HL-60 (cell line): ENCODE results near the gene CTRB2.
A peak's percentile ranks its signal among the peaks of the same experiment; 100 is the strongest.

Source experiments
- DNase-seq, 2 experiments: peaks; one replicate each; pipeline ENCODE4 v3.0.0-alpha.2; 2010 to 2020; ENCODE audit warnings: low read depth in 1 of 2, low spot score in 1 of 2
- H3K27ac ChIP-seq: fragments of 250-450 bp; sonication (Bioruptor Pico); replicated peaks from 2 replicates; pipeline ENCODE4 v1.5.1; 2020; ENCODE audit warnings: mild to moderate bottlenecking, moderate library complexity
- H3K27me3 ChIP-seq: fragments of 250-450 bp; sonication (Bioruptor Pico); 2 replicates; pipeline ENCODE4 v1.5.1; 2021; ENCODE audit warnings: mild to moderate bottlenecking, moderate library complexity; ENCODE audit not compliant: insufficient read depth, poor library complexity, severe bottlenecking
- H3K4me3 ChIP-seq: replicated peaks from 2 replicates; pipeline ENCODE4 v1.5.1; 2011; ENCODE audit warnings: mild to moderate bottlenecking, control low read depth, low read length; ENCODE audit not compliant: insufficient read depth
- CTCF ChIP-seq: IDR thresholded peaks from one replicate; pipeline ENCODE4 v1.5.1; 2011; ENCODE audit warnings: low read length, control low read depth, inconsistent platforms; ENCODE audit not compliant: insufficient read depth
- GABPA ChIP-seq: IDR thresholded peaks from 2 replicates; pipeline ENCODE4 v1.6.1; 2012; ENCODE audit warnings: low read depth
- POLR2AphosphoS5 ChIP-seq: IDR thresholded peaks from 2 replicates; pipeline ENCODE4 v1.6.1; 2012; ENCODE audit warnings: low read depth
- REST ChIP-seq: IDR thresholded peaks from 2 replicates; pipeline ENCODE4 v1.6.1; 2012; ENCODE audit warnings: low read depth; ENCODE audit not compliant: insufficient replicate concordance
- SPI1 ChIP-seq: IDR thresholded peaks from 2 replicates; pipeline ENCODE4 v1.6.1; 2012; ENCODE audit warnings: low read depth, mild to moderate bottlenecking, borderline replicate concordance

Gene CTRB2

GRCh38 chr16:75192606-75193264 lies 14.2 kb downstream of the CTRB2 start:
- no peak for DNase-seq
- TF ChIP-seq POLR2AphosphoS5 (no peak), CTCF (no peak)
- no peak overlapping the region for H3K4me3 ChIP-seq

GRCh38 chr16:75189638-75190245 lies 17.2 kb downstream of the CTRB2 start:
- Histone ChIP-seq H3K27me3 (no peaks in the 10 kb centered on the region), H3K4me3 (no peak overlapping the region), H3K27ac (no peak overlapping the region)
- TF ChIP-seq SPI1 (no peak), GABPA (no peak), CTCF (no peak), REST (no peak), POLR2AphosphoS5 (no peak)
- DNase-seq = no peak

More at GRCh38 chr16:75192606-75193264, 14.2 kb downstream of the CTRB2 start:
- Histone ChIP-seq H3K27ac (no peak overlapping the region), H3K27me3 (peaks cover 5% of the 10 kb centered on the region)

- TF ChIP-seq POLR2AphosphoS5 (no peak), CTCF (no peak), REST (no peak), GABPA (no peak), SPI1 (no peak)
- no peaks in the 10 kb centered on the region for H3K27me3 ChIP-seq
- no peak for DNase-seq
- no peak overlapping the region for H3K27ac ChIP-seq
- H3K4me3 ChIP-seq = no peak overlapping the region
Measured at GRCh38 chr16:75188832-75189477, 18.0 kb downstream of the CTRB2 start.

- TF ChIP-seq CTCF (no peak), GABPA (no peak), SPI1 (peak; percentile 91), POLR2AphosphoS5 (no peak), REST (no peak)
- DNase-seq = peak; percentile 49 to 79
Measured at GRCh38 chr16:75181630-75182029, 25.3 kb downstream of the CTRB2 start.

More at GRCh38 chr16:75181630-75182029, 25.3 kb downstream of the CTRB2 start:
- H3K27me3 ChIP-seq = no peaks in the 10 kb centered on the region
- no peak overlapping the region for H3K4me3 ChIP-seq
- H3K27ac ChIP-seq = peak overlapping the region; percentile 42
